ENCODE results near the gene MRFAP1L1. TPM values are rescaled to one million over a fixed set of nuclear protein-coding genes. Genes with fewer than 3 reads are reported as not detected.

Gene MRFAP1L1
- total and polyA plus RNA-seq, 2 donors (not counting 1 experiment from before 2014, with no cell fraction given), result 12.5 to 57.2 TPM

GRCh38 chr4:6715704-6716017 lies 6.0 kb upstream of the MRFAP1L1 start:
- H3K27me3 ChIP-seq (replicated peaks in 1 of 4; ENCODE audit: control extremely low read depth in 1 of 4, control insufficient read depth in 3 of 4, insufficient read depth in 4 of 4, low read length in 3 of 4), result no peaks in the 10 kb centered on the region
- Mint-ChIP-seq H3K4me1 (peaks cover 41% of the 10 kb centered on the region), H3K27me3 (no peaks in the 10 kb centered on the region), H3K9me3 (ENCODE audit: insufficient read depth) (peaks cover 4% of the 10 kb centered on the region), H3K27ac (peak overlapping the region; percentile 100), H3K4me3 (peak overlapping the region; percentile 99)
- H3K4me1 ChIP-seq (ENCODE audit: control insufficient read depth in 2 of 2, insufficient read depth in 2 of 2, low read length in 2 of 2), result peaks cover 23 to 34% of the 10 kb centered on the region in 2 donors
- intact Hi-C loops (cut with micrococcal nuclease), result loop anchor here (1.0 to 10.0 kb wide), 8 partner anchors 41 to 1087 kb away; partner anchors contain the start of genes GRPEL1, KIAA0232, MRFAP1 and WFS1
- no peaks in the 10 kb centered on the region for H3K36me3 ChIP-seq (replicated peaks in 1 of 2; ENCODE audit: control extremely low read depth in 1 of 2, control insufficient read depth in 1 of 2, extremely low read depth in 1 of 2, insufficient read depth in 2 of 2, low read length in 1 of 2)
- DNase-seq (no peak), ATAC-seq (ENCODE audit: low read depth) (no peak)
- H3K79me2 ChIP-seq (ENCODE audit: control insufficient read depth, insufficient read depth, low read length), result peaks cover 42% of the 10 kb centered on the region
- peak overlapping the region; percentile 54 to 85 for H3K27ac ChIP-seq (ENCODE audit: low read length in 2 of 2)
- H3K9ac ChIP-seq (ENCODE audit: low read length), result peak overlapping the region; percentile 79
- H3K4me2 ChIP-seq (replicated peaks; ENCODE audit: low read depth, low read length, poor library complexity, severe bottlenecking), result peak overlapping the region; percentile 81
- H2AFZ ChIP-seq (ENCODE audit: insufficient read depth, low read depth, low read length, poor library complexity, severe bottlenecking), result peak overlapping the region; percentile 64
- ChIA-PET CTCF (interaction anchor here (0.6 to 9.7 kb wide), 6 partner anchors 9 to 353 kb away, joined by 3 to 148 read pairs (median 4); partner anchors contain the start of genes GRPEL1 and MRFAP1), POLR2A (interaction anchor here (0.6 to 3.5 kb wide), 4 partner anchors 42 to 1672 kb away, joined by 8 to 22 read pairs (median 10); partner anchors contain the start of genes MRFAP1 and TBC1D14)
- 0% methylated on average over 5 of the region's 9 CpGs for WGBS (ENCODE audit: insufficient coverage)
- H3K4me3 ChIP-seq (ENCODE audit: control extremely low read depth in 1 of 5, extremely low read depth in 1 of 5, insufficient read depth in 1 of 5, low read depth in 2 of 5, low read length in 4 of 5), result peak overlapping the region in 4 of 5 experiments; percentile 79 to 82 (median 81)
- no peak for TF ChIP-seq EZH2 (IDR thresholded peaks at IDR 0.05; ENCODE audit: borderline replicate concordance, insufficient read depth, low read depth, low read length, poor library complexity, severe bottlenecking)
- H3K9me3 ChIP-seq (ENCODE audit: control extremely low read depth in 1 of 3, control insufficient read depth in 2 of 3, insufficient read depth in 1 of 3, low read length in 2 of 3), result no peaks in the 10 kb centered on the region
- no peaks in the 10 kb centered on the region for H4K20me1 ChIP-seq (ENCODE audit: control insufficient read depth, insufficient read depth, low read length, poor library complexity, severe bottlenecking)

DNA sequence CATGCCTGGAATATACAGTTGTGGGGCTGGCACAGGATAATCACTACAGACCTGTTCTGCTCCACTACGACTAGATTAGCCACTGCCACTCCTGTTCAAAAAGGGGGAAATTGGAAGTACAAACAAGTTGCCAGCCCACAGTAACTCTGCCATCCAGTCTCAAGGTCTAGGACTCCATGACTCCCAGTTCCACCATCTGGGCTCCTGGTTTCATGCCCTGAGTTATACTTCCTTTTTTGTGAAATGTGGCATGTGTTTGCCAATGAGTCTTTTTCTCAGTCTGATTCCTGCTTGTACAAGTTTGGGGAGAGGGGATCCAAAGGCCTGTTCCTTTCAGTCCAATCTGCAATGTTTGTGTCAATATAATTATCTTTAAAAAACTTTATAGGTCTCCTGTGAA lies 5.3 kb upstream of the MRFAP1L1 start:
- H3K27me3 Mint-ChIP-seq, result no peaks in the 10 kb centered on the region
- no peak overlapping the region for H2AFZ ChIP-seq (ENCODE audit: insufficient read depth, low read depth, low read length, poor library complexity, severe bottlenecking)
- H3K4me1 Mint-ChIP-seq, result peaks cover 44% of the 10 kb centered on the region
- H3K4me1 ChIP-seq (ENCODE audit: control insufficient read depth in 2 of 2, insufficient read depth in 2 of 2, low read length in 2 of 2), result peaks cover 26 to 34% of the 10 kb centered on the region in 2 donors
- no peak overlapping the region for H3K4me3 ChIP-seq (ENCODE audit: control extremely low read depth in 1 of 5, extremely low read depth in 1 of 5, insufficient read depth in 1 of 5, low read depth in 2 of 5, low read length in 4 of 5)
- H3K4me3 Mint-ChIP-seq, result peak overlapping the region; percentile 49
- H3K79me2 ChIP-seq (ENCODE audit: control insufficient read depth, insufficient read depth, low read length), result peaks cover 35% of the 10 kb centered on the region
- no peak for TF ChIP-seq EZH2 (IDR thresholded peaks at IDR 0.05; ENCODE audit: borderline replicate concordance, insufficient read depth, low read depth, low read length, poor library complexity, severe bottlenecking)
- TF ChIP-seq, protein P1, sequence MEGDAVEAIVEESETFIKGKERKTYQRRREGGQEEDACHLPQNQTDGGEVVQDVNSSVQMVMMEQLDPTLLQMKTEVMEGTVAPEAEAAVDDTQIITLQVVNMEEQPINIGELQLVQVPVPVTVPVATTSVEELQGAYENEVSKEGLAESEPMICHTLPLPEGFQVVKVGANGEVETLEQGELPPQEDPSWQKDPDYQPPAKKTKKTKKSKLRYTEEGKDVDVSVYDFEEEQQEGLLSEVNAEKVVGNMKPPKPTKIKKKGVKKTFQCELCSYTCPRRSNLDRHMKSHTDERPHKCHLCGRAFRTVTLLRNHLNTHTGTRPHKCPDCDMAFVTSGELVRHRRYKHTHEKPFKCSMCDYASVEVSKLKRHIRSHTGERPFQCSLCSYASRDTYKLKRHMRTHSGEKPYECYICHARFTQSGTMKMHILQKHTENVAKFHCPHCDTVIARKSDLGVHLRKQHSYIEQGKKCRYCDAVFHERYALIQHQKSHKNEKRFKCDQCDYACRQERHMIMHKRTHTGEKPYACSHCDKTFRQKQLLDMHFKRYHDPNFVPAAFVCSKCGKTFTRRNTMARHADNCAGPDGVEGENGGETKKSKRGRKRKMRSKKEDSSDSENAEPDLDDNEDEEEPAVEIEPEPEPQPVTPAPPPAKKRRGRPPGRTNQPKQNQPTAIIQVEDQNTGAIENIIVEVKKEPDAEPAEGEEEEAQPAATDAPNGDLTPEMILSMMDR (IDR thresholded peaks at IDR 0.05), result no peak
- ChIA-PET POLR2A (interaction anchor here (3.5 kb wide), 1 partner anchor 74 kb away, joined by 22 read pairs; the partner anchor contains the start of gene MRFAP1), CTCF (interaction anchor here (0.6 to 9.7 kb wide), 4 partner anchors 74 to 354 kb away, joined by 3 to 148 read pairs (median 4); partner anchors contain the start of genes GRPEL1 and MRFAP1)
- no peak overlapping the region for H3K9ac ChIP-seq (ENCODE audit: low read length)
- H3K27me3 ChIP-seq (replicated peaks in 1 of 4; ENCODE audit: control extremely low read depth in 1 of 4, control insufficient read depth in 3 of 4, insufficient read depth in 4 of 4, low read length in 3 of 4), result no peaks in the 10 kb centered on the region
- no peaks in the 10 kb centered on the region for H3K36me3 ChIP-seq (replicated peaks in 1 of 2; ENCODE audit: control extremely low read depth in 1 of 2, control insufficient read depth in 1 of 2, extremely low read depth in 1 of 2, insufficient read depth in 2 of 2, low read length in 1 of 2)
- intact Hi-C loops (cut with micrococcal nuclease), result loop anchor here (5.0 to 10.0 kb wide), 2 partner anchors 200 to 1087 kb away; no protein-coding TSS in a partner anchor
- no peak for DNase-seq
- no peaks in the 10 kb centered on the region for H4K20me1 ChIP-seq (ENCODE audit: control insufficient read depth, insufficient read depth, low read length, poor library complexity, severe bottlenecking)
- 86% methylated on average over 1 of the region's 1 CpG for WGBS (ENCODE audit: insufficient coverage)
- peaks cover 0 to 5% (median 0%) of the 10 kb centered on the region in 3 donors for H3K9me3 ChIP-seq (ENCODE audit: control extremely low read depth in 1 of 3, control insufficient read depth in 2 of 3, insufficient read depth in 1 of 3, low read length in 2 of 3)
- no peak overlapping the region for H3K4me2 ChIP-seq (replicated peaks; ENCODE audit: low read depth, low read length, poor library complexity, severe bottlenecking)
- ATAC-seq (ENCODE audit: low read depth), result no peak
- peak overlapping the region; percentile 75 for H3K27ac Mint-ChIP-seq
- H3K9me3 Mint-ChIP-seq (ENCODE audit: insufficient read depth), result peaks cover 4% of the 10 kb centered on the region
- no peak overlapping the region for H3K27ac ChIP-seq (ENCODE audit: low read length in 2 of 2)
